Esophagus (tissue), 2 donors: ENCODE data around the gene FCHSD2. TPM values are rescaled to one million over a fixed set of nuclear protein-coding genes. Genes with fewer than 3 reads are reported as not detected.

Experiments
- H3K27ac ChIP-seq, 2 donors: one replicate each; pipeline ENCODE4 v1.5.1; 2013; ENCODE audit warnings: low read depth in 2 of 2, mild to moderate bottlenecking in 2 of 2, inconsistent platforms in 1 of 2, low read length in 1 of 2, moderate library complexity in 1 of 2
- H3K27me3 ChIP-seq, 2 donors: one replicate each; pipeline ENCODE4 v1.6.1; 2013; ENCODE audit warnings: low read length in 2 of 2, control low read depth in 1 of 2, mild to moderate bottlenecking in 1 of 2; ENCODE audit not compliant: insufficient read depth in 2 of 2, control insufficient read depth in 1 of 2
- H3K36me3 ChIP-seq, 2 donors: one replicate each; pipeline ENCODE4 v1.6.1; 2013; ENCODE audit warnings: low read length in 1 of 2; ENCODE audit not compliant: control insufficient read depth in 2 of 2, insufficient read depth in 2 of 2
- H3K4me1 ChIP-seq, 2 donors: one replicate each; pipeline ENCODE4 v1.6.1; 2013; ENCODE audit warnings: low read length in 1 of 2; ENCODE audit not compliant: control insufficient read depth in 2 of 2, insufficient read depth in 2 of 2
- H3K4me3 ChIP-seq, 2 donors: one replicate each; pipeline ENCODE4 v1.5.1; 2013; ENCODE audit warnings: low read length in 2 of 2, mild to moderate bottlenecking in 2 of 2, low read depth in 1 of 2, moderate library complexity in 1 of 2
- H3K9me3 ChIP-seq, 2 donors: one replicate each; pipeline ENCODE4 v1.6.1; 2013; ENCODE audit warnings: mild to moderate bottlenecking in 2 of 2, low read depth in 1 of 2, low read length in 1 of 2, moderate library complexity in 1 of 2; ENCODE audit not compliant: control insufficient read depth in 2 of 2, insufficient read depth in 1 of 2
- WGBS, 2 donors: extraction: QIAGEN DNeasy Blood & Tissue Kit; methylation state at CpG; one replicate each; pipeline ENCODE4 v1.1.7; 2013; 5-methylcytosine and 5-hydroxymethylcytosine counted together
- polyA plus RNA-seq, 2 donors: library from polyadenylated mRNA; stranded (reverse); fragments of 200-250 nt; gene quantifications; one replicate each; pipeline ENCODE4 v1.2.3, GENCODE V29; 2013
- donor health status: healthy with polysubstance abuse.
- donor health status: Bipolar disorder and iron deficiency.

FCHSD2 gene
- polyA plus RNA-seq, 2 donors, result 3.7 to 4.7 TPM

- Histone ChIP-seq H3K27me3 (no peaks in the 10 kb centered on the region), H3K27ac (no peak overlapping the region), H3K4me3 (no peak overlapping the region), H3K4me1 (no peaks in the 10 kb centered on the region), H3K36me3 (no peaks in the 10 kb centered on the region), H3K9me3 (peaks cover 2 to 8% of the 10 kb centered on the region in 2 donors)
Measured at GRCh38 chr11:73009972-73010371, 132.1 kb downstream of the FCHSD2 start.

DNA sequence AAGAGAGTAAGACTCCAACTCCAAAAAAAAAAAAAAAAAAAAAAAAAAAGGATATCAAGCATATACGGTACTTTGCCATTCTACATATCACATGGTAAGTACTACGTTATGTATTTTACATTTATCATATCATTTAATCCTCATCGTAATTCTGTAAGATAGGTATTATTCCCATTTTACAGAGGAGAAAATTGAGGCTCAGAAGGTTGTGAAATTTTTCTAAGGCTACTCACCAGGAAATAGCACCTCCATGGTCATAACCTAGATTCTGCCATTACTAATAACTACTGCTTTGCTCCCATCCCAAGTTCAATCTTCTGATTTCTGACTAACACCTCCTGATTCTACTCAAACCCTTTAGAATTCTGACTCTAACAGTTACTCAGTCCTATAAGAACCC is 138.0 kb downstream of the FCHSD2 start:
- H3K4me3 ChIP-seq, result no peak overlapping the region
- H3K36me3 ChIP-seq, result no peaks in the 10 kb centered on the region
- no peaks in the 10 kb centered on the region for H3K9me3 ChIP-seq
- H3K27me3 ChIP-seq, result no peaks in the 10 kb centered on the region
- H3K4me1 ChIP-seq, result no peaks in the 10 kb centered on the region
- WGBS, 2 donors, result 97 to 99% methylated on average over 3 of the region's 3 CpGs
- H3K27ac ChIP-seq, result no peak overlapping the region

DNA sequence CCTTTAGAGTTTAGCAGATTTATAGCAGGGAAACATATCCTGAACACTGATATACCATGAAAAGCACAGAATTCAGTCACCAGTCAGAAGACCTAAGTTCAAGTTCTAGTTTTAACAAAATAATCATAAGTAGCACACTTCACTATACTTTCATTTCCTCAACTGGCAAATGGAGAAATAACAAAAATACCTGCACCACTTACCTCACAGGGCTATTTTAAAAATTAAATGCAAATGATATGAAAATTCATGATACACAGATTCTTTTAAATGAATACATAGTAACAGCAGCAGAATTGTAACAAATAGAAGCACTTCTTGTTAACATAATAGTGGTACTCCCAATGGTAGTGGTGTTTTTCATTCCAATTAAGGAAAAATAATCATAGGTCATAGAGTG is 139.0 kb downstream of the FCHSD2 start:
- H3K27me3 ChIP-seq, result no peaks in the 10 kb centered on the region
- H3K9me3 ChIP-seq, result no peaks in the 10 kb centered on the region
- H3K4me3 ChIP-seq, result no peak overlapping the region
- no peaks in the 10 kb centered on the region for H3K4me1 ChIP-seq
- H3K36me3 ChIP-seq, result no peaks in the 10 kb centered on the region
- H3K27ac ChIP-seq, result no peak overlapping the region

- Histone ChIP-seq H3K36me3 (no peaks in the 10 kb centered on the region), H3K9me3 (no peaks in the 10 kb centered on the region), H3K4me3 (no peak overlapping the region), H3K4me1 (no peaks in the 10 kb centered on the region), H3K27me3 (no peaks in the 10 kb centered on the region), H3K27ac (no peak overlapping the region)
- WGBS, 2 donors, result 75 to 84% methylated on average over 2 of the region's 2 CpGs
Measured at GRCh38 chr11:73002214-73002613, 139.9 kb downstream of the FCHSD2 start.

- H3K9me3 ChIP-seq, result no peaks in the 10 kb centered on the region
- H3K36me3 ChIP-seq, result no peaks in the 10 kb centered on the region
- no peaks in the 10 kb centered on the region for H3K27me3 ChIP-seq
- H3K4me1 ChIP-seq, result no peaks in the 10 kb centered on the region
- WGBS, 2 donors, result 51 to 55% methylated on average over 4 of the region's 4 CpGs
- H3K27ac ChIP-seq, result no peak overlapping the region
- no peak overlapping the region for H3K4me3 ChIP-seq
Measured at GRCh38 chr11:73001615-73002014, 140.5 kb downstream of the FCHSD2 start.

- H3K4me3 ChIP-seq, result no peak overlapping the region
- H3K27ac ChIP-seq, result no peak overlapping the region
- H3K9me3 ChIP-seq, result no peaks in the 10 kb centered on the region
- no peaks in the 10 kb centered on the region for H3K36me3 ChIP-seq
- H3K27me3 ChIP-seq, result no peaks in the 10 kb centered on the region
- no peaks in the 10 kb centered on the region for H3K4me1 ChIP-seq
Measured at GRCh38 chr11:72998676-72999075, 143.4 kb downstream of the FCHSD2 start.

DNA sequence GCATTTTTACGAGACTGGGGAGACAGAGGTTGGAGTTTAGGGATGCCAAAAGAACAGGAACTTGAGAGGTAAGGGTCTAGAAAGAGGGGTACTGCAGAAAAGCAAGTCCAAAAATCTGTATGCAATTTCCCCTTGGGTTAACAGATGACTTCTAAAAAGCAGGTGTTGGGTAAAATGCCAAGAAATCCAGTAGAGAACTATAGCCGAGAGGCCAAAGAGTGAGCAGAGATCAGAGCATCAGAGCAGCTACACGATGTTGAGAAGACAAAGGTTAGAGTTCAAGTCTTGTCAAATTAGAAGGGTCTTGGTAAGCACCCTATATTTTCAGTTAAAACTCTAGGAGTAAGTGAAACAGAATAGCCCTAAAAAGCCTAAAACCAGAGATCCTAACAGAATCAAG is 145.2 kb downstream of the FCHSD2 start:
- 56 to 61% methylated on average over 3 of the region's 3 CpGs for WGBS, 2 donors
- Histone ChIP-seq H3K27ac (no peak overlapping the region), H3K9me3 (no peaks in the 10 kb centered on the region), H3K4me1 (no peaks in the 10 kb centered on the region), H3K36me3 (no peaks in the 10 kb centered on the region), H3K4me3 (no peak overlapping the region), H3K27me3 (no peaks in the 10 kb centered on the region)

DNA sequence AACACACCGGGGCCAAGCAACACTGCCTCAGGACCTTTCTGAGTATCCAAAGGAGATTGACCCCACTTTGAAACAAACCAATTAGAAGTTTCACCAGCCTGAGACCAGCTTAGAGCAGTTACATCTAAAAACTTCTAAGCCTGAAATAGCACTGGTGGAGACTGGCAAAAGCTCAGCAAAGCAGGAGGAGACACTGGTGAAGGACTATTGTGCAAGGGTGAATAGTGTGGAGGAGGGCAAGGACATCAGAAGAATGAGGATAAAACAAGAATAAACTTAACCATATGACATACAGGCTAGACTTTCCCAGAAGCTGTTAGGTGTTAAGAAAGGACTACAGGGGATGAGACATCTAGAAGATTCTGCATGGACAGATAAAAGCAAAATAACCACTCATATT is 152.4 kb downstream of the FCHSD2 start:
- 23 to 37% methylated on average over 1 of the region's 1 CpG for WGBS, 2 donors
- Histone ChIP-seq H3K27me3 (no peaks in the 10 kb centered on the region), H3K4me1 (no peaks in the 10 kb centered on the region), H3K27ac (no peak overlapping the region), H3K9me3 (no peaks in the 10 kb centered on the region), H3K36me3 (no peaks in the 10 kb centered on the region), H3K4me3 (no peak overlapping the region)

GRCh38 chr11:72988821-72989220 is 153.3 kb downstream of the FCHSD2 start:
- Histone ChIP-seq H3K9me3 (no peaks in the 10 kb centered on the region), H3K27ac (no peak overlapping the region), H3K36me3 (no peaks in the 10 kb centered on the region), H3K4me1 (no peaks in the 10 kb centered on the region), H3K4me3 (no peak overlapping the region), H3K27me3 (no peaks in the 10 kb centered on the region)
- WGBS, 2 donors, result 85 to 86% methylated on average over 3 of the region's 3 CpGs

GRCh38 chr11:72985645-72986044 is 156.5 kb downstream of the FCHSD2 start:
- Histone ChIP-seq H3K27me3 (no peaks in the 10 kb centered on the region), H3K9me3 (no peaks in the 10 kb centered on the region), H3K4me3 (no peak overlapping the region), H3K27ac (no peak overlapping the region), H3K36me3 (no peaks in the 10 kb centered on the region), H3K4me1 (no peaks in the 10 kb centered on the region)
